CD4-positive, alpha-beta T cell treated with Interleukin-1 beta for 1 hour (primary cell): ENCODE data around the gene KIFBP.
"Not testable (repeated sequence)": the region's sequence is repeated elsewhere in the genome, so short reads cannot be mapped to it uniquely, and the experiment has no call there.

Experiments used
- DNase-seq, 2 donors: peaks; one replicate each; pipeline ENCODE4 v3.0.0-alpha.2; 2020 to 2022

KIFBP gene

GRCh38 chr10:69005704-69006485 is 17.3 kb downstream of the KIFBP start:
- DNase-seq = no peak

- no peak for DNase-seq
Measured at GRCh38 chr10:69007260-69007659, 18.7 kb downstream of the KIFBP start.

- DNase-seq = no peak
Measured at GRCh38 chr10:69009360-69009759, 20.8 kb downstream of the KIFBP start.

GRCh38 chr10:69010151-69010640 is 21.6 kb downstream of the KIFBP start:
- no peak for DNase-seq

GRCh38 chr10:69012778-69013177 is 24.2 kb downstream of the KIFBP start:
- DNase-seq = peak in 1 of 2 donors; percentile 8

- DNase-seq = no peak
Measured at GRCh38 chr10:69014171-69014570, 25.6 kb downstream of the KIFBP start.

GRCh38 chr10:69018613-69019012 is 30.0 kb downstream of the KIFBP start:
- DNase-seq = no peak

- DNase-seq = no peak
Measured at GRCh38 chr10:69022611-69023010, 34.0 kb downstream of the KIFBP start.

- no peak for DNase-seq
Measured at GRCh38 chr10:69025370-69025896, 36.8 kb downstream of the KIFBP start.

GRCh38 chr10:69033256-69033655 is 44.7 kb downstream of the KIFBP start:
- DNase-seq = no peak

GRCh38 chr10:69037489-69037888 is 48.9 kb downstream of the KIFBP start:
- DNase-seq = no peak

GRCh38 chr10:69040904-69041303 is 52.3 kb downstream of the KIFBP start:
- not testable (repeated sequence) for DNase-seq

GRCh38 chr10:69042417-69042816 is 53.8 kb downstream of the KIFBP start:
- no peak for DNase-seq

- DNase-seq = no peak
Measured at GRCh38 chr10:69042838-69043237, 54.2 kb downstream of the KIFBP start.

GRCh38 chr10:69043931-69044531 is 55.4 kb downstream of the KIFBP start:
- peak in 1 of 2 donors; percentile 49 for DNase-seq

GRCh38 chr10:69044546-69044945 is 55.9 kb downstream of the KIFBP start:
- DNase-seq = no peak

GRCh38 chr10:69045441-69046300 is 57.1 kb downstream of the KIFBP start:
- peak; percentile 60 to 69 for DNase-seq

GRCh38 chr10:69047111-69047832 is 58.7 kb downstream of the KIFBP start:
- DNase-seq = no peak

GRCh38 chr10:69048103-69048502 is 59.5 kb downstream of the KIFBP start:
- peak in 1 of 2 donors; percentile 80 for DNase-seq

GRCh38 chr10:69049566-69049961 is 61.0 kb downstream of the KIFBP start:
- DNase-seq = peak in 1 of 2 donors; percentile 62

GRCh38 chr10:69051303-69051702 is 62.7 kb downstream of the KIFBP start:
- peak in 1 of 2 donors; percentile 72 for DNase-seq
